Amniotic stem cell (primary cell): Measurements from ENCODE around the gene COL25A1.
"Not testable (repeated sequence)": the region's sequence is repeated elsewhere in the genome, so short reads cannot be mapped to it uniquely, and the experiment has no call there.

Experiments used
- DNase-seq: peaks from one replicate; lab custom pipeline; 2025; lab: John Stamatoyannopoulos, UW

COL25A1 gene

GRCh38 chr4:108950158-108950915, 352.1 kb downstream of the COL25A1 start:
- DNase-seq, result no peak

- no peak for DNase-seq
Measured at GRCh38 chr4:108947526-108947925, 354.9 kb downstream of the COL25A1 start.

- no peak for DNase-seq
Measured at GRCh38 chr4:108946237-108946636, 356.2 kb downstream of the COL25A1 start.

GRCh38 chr4:108943976-108944591, 358.4 kb downstream of the COL25A1 start:
- DNase-seq, result no peak

- DNase-seq, result no peak
Measured at GRCh38 chr4:108943371-108943770, 359.1 kb downstream of the COL25A1 start.

- no peak for DNase-seq
Measured at GRCh38 chr4:108941904-108942430, 360.5 kb downstream of the COL25A1 start.

- no peak for DNase-seq
Measured at GRCh38 chr4:108940634-108941033, 361.8 kb downstream of the COL25A1 start.

- no peak for DNase-seq
Measured at GRCh38 chr4:108940149-108940548, 362.3 kb downstream of the COL25A1 start.

GRCh38 chr4:108937066-108937465, 365.4 kb downstream of the COL25A1 start:
- DNase-seq, result no peak

GRCh38 chr4:108933925-108934324, 368.5 kb downstream of the COL25A1 start:
- DNase-seq, result not testable (repeated sequence)

- no peak for DNase-seq
Measured at GRCh38 chr4:108933046-108933445, 369.4 kb downstream of the COL25A1 start.

- DNase-seq, result no peak
Measured at GRCh38 chr4:108931926-108932325, 370.5 kb downstream of the COL25A1 start.

GRCh38 chr4:108930186-108930585, 372.3 kb downstream of the COL25A1 start:
- no peak for DNase-seq

GRCh38 chr4:108926781-108927180, 375.7 kb downstream of the COL25A1 start:
- DNase-seq, result no peak

GRCh38 chr4:108926061-108926460, 376.4 kb downstream of the COL25A1 start:
- DNase-seq, result no peak

GRCh38 chr4:108922191-108922590, 380.3 kb downstream of the COL25A1 start:
- no peak for DNase-seq

GRCh38 chr4:108920395-108921087, 381.9 kb downstream of the COL25A1 start:
- no peak for DNase-seq

GRCh38 chr4:108919226-108919893, 383.1 kb downstream of the COL25A1 start:
- no peak for DNase-seq

GRCh38 chr4:108917255-108917654, 385.2 kb downstream of the COL25A1 start:
- no peak for DNase-seq

GRCh38 chr4:108916638-108917037, 385.8 kb downstream of the COL25A1 start:
- no peak for DNase-seq

GRCh38 chr4:108906866-108907367, 395.5 kb downstream of the COL25A1 start:
- DNase-seq, result no peak

- no peak for DNase-seq
Measured at GRCh38 chr4:108906006-108906405, 396.5 kb downstream of the COL25A1 start.
